HG03575 (cell line): ENCODE results near the gene PKD1L1.
"Not testable (repeated sequence)": the region's sequence is repeated elsewhere in the genome, so short reads cannot be mapped to it uniquely, and the experiment has no call there.

ENCODE experiments used
- ATAC-seq: cut with Tn5 transposase; IDR thresholded peaks from one replicate; pipeline ENCODE4 v1.9.1; 2021; ENCODE audit not compliant: unreplicated experiment, insufficient number of reproducible peaks, low FRiP score; ENCODE audit errors: extremely low read depth

The PKD1L1 gene

DNA sequence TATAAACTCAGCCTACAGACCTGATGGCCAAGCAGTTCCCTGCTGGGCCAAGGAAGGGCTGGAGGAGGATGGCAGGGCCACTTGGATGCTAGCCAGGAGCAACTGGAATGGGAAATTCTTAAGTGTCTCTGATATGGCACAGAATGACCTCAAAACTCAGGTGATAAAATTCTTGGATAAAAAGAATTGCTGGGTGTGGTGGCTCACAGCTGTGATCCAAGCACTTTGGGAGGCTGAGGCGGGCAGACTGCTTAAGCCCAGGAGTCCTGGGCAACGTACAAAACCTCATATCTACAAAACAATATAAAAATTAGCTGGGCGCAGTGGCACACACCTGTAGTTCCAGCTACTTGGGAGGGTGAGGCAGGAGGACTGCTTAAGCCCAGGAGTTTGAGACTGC, 14.0 kb upstream of the PKD1L1 start:
- no peak for ATAC-seq

DNA sequence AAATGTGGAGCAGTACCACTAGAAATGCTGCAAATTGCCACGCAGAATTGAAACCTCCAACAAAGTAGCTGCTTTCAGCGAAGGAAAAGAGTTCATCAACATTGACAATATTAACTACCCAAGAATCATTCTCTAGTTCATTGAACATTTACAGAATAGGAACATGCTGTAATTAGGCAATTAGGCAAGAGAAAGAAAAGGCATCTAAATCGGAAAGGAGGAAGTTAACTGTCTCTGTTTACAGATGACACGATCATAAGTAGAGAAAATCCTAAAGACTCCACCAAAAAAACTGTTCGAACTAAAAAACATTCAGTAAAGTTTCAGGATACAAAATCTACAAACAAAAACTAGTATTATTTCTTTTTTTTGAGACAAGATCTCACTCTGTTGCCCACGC, 8.9 kb upstream of the PKD1L1 start:
- ATAC-seq: no peak

DNA sequence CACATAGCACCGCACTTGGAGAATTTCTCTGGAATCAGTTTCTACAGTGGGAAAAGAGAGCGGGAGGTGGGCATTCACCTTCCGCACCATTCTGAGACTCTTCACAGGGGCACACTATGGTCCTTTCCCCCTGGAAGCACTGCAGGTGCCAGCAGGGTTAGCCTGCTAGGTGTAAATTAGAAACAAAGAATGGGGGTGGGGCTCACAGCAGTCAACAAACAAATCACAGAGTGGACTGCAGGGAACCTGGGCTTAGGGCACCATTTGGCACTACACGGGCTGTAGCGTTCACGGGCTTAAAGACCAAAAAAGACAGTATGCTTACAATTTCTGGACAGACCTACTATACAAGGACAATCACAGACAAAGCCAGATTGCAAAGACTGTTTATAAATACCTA, 8.0 kb upstream of the PKD1L1 start:
- ATAC-seq: no peak

DNA sequence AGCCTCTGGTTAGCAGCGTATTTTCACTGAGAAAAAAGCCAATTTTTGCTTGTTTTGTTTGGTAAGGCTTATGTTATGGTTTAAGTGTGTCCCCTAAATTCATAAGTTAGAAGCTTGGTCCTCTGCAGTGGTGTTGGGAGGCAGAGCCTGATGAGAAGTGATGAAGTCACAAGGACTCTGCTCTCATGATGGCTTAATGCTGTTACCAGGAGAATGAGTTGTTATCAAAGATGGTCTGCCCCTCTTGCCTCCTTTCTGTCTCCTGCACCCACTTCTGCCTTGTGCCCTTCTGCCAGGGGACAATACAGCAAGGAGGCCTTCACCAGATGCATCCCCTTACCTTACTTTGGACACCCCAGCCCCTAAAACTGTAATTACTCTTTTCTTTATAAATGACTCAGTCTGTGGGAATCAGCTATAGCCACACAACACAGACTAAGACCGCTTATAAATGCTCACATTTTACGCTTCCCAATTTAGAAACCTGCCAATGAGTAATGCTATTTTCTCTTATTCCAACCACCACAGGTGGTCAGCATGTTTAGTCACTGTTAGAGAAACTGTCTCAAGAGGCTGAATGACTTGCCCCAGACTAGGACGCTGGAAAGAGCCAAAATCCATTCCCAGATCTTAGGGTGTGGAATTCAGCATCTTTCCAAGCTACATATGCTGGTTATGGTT, 6.1 kb upstream of the PKD1L1 start:
- ATAC-seq: peak; percentile 20

DNA sequence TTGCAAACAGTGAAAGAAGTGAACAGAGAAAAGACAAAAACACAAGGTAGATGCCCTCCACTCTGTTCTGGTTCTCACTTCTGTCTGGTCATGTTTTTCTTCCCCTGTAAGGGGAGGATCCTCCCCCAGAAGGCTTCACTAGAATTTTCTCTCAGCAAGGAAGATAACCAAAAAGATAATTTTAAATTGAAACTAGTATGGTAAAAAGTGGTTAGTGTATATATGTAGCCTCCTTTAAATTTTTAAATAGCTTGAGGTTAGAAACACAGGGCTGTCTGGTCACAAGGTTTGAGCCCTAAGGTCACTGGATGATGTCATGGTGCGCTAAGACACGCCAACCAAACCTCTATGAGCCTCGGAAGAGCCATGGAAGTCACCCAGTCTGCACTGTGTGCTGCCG, 5.6 kb upstream of the PKD1L1 start:
- ATAC-seq: peak; percentile 62

- no peak for ATAC-seq
Observed at GRCh38 chr7:47952224-47952623, 4.0 kb upstream of the PKD1L1 start.

GRCh38 chr7:47951374-47951773, 3.1 kb upstream of the PKD1L1 start:
- ATAC-seq: no peak

- ATAC-seq: no peak
Observed at GRCh38 chr7:47950714-47951113, 2.4 kb upstream of the PKD1L1 start.

DNA sequence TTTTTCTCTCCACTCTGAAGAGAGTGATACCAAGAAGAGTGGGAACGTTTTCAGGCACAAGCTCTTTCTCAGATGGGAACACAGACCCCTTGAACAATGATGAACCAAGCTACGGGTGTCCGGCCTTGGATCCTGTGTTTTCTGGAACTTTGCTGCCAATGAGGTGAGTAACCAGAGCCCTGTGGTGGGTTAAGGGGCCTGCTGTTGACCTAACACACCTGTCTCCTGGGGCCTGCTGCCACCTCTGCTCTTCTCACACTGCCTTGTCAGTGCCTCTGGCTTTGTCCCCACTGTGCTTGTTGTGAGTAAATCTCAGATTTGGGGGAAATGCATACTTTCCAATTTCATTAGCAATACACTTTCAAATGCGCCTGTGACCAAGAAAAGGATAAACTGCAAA, 1.4 kb upstream of the PKD1L1 start:
- ATAC-seq: no peak

- ATAC-seq: no peak
Observed at GRCh38 chr7:47947355-47947749, 914 bp downstream of the PKD1L1 start.

DNA sequence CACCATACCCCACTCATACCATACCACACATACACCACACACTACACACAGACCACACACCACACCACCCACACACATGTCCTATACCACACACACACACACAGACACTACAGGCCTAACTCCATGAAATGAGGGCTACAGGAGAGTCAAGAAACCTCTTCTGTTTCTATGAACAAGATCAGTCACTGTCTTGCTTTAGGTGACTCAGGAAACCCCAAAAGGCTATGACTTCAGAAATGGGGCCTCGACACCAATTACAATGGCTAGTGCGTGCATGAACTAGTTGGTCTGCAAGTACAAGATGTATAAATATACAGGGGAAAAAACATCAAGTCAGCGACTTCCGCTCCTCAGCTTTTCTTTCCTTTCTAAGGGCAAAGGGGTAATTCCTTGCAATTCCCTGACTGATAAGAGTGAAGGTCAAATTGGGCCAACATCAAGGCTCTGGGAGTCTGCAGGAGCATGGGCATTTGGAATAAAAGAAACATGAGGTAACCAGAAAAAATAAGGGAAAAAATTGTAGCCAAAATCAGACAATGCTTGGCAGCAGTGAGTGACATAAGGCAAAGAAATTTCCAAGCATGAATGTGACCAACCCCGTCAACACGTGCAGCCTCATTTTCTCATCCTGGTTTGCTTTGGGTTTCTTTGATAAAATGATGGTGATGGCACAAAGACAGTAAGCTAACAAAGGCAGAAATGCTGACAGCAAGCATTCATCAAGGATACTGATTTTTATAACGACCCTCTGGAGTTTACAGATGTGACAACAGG, 1.5 kb downstream of the PKD1L1 start:
- ATAC-seq: no peak

DNA sequence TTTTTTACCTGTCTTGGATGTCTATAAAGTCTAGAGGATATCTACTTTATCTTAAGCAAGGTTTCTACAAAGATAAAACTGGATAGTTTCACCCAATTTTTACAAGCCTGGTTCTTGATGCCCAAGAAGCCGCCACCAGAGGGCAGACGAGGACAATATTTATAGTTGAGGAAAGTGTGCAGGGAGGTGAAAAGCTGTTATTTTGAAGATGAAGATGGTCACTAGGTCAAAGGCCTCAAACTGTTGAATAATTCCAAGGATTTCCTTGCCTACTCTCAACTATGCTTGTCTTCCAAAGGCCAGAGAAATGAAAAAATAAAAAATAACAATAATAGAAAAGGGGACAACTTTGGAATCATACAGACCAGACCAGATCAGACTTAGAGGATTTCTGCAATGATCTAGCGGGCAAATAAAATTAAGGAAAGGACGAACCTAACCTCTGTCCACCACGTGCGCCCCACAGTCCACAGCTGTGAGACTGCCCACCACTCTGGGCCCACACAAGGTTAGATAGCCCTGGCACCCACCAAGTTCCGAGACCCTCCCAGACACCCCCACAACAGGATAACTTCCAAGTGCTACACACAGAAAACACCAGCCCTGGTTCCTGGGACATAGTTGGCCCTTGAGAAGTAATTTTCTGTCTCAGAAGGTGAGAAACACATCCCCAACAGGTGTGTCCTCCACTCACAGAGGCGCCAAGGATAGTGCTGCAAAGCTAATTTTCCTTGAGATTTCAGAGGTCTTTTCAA, 2.8 kb downstream of the PKD1L1 start:
- ATAC-seq: no peak

- no peak for ATAC-seq
Observed at GRCh38 chr7:47944536-47945260, 3.6 kb downstream of the PKD1L1 start.

DNA sequence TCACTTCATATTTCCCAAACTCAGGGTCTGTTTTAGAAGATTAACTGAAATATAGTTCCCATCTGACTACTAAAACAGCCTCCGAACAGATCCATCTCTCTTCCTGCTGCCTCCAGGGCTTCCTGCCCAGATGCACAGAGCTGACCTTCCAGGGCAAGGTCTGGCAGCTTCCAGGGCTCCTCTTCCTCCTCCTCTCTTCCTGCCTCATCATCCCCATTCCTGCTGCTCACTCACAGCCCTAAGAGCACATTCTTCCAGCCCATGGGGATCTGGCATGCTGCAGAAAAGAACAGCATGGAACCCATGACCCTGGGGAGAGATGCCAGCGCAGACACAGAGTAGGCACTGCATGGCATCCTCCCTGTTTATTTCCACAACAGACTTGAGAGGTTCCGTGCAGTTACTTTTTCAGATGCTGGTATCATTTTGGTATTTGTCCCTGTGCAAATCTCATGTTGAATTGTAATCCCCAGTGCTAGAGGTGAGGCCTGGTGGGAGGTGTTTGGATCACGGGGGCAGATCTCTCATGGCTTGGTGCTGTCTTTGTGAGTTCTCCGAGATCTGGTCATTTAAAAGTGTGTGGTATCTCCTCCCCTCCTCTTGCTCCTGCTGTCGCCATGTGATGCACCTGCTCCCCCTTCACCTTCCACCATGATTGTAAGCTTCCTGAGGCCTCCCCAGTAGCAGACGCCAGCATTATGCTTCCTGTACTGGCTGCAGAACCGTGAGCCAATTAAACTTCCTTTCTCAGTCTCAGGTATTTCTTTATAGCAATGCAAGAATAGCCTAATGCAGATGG, 4.4 kb downstream of the PKD1L1 start:
- no peak for ATAC-seq

DNA sequence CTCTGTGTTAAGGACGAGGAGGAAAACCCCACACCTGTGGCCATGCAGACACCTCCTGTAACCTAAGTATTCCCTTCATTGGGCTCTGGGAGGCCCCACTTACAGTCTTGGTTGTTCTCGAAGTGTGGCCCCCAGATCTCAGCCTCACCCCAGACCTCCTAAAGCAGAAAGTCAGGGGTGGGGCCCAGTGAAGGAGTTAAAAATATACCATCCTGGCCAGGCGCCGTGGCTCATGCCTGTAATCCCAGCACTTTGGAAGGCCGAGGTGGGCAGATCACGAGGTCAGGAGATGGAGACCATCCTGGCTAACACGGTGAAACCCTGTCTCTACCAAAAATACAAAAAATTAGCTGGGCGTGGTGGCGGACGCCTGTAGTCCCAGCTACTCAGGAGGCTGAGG, 5.6 kb downstream of the PKD1L1 start:
- not testable (repeated sequence) for ATAC-seq

DNA sequence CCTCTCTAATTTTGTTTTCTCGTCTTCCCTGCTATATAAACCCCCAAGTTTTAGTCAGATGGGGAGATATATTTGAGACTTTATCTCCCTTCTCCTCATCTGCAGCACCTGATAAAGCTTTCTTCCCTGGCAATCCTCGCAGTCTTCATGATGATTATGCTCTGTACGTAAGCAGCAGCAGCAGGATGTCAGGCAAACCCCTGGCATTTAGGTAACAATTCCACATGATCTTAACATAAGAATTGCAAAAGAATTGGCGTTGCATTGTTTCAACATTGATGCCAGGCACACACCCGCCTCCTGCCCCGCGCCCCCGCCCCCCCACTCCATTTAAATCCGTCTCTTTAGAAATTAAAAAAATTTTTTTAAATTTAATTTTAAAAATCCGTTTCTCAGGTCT, 6.1 kb downstream of the PKD1L1 start:
- ATAC-seq: no peak

- ATAC-seq: no peak
Observed at GRCh38 chr7:47941136-47941844, 7.0 kb downstream of the PKD1L1 start.
